ENCODE data around the gene SH3PXD2A.
A peak's percentile ranks its signal among the peaks of the same experiment; 100 is the strongest.
"Not testable (repeated sequence)": the region's sequence is repeated elsewhere in the genome, so short reads cannot be mapped to it uniquely, and the experiment has no call there.

The SH3PXD2A gene

GRCh38 chr10:103665162-103665889, 190.1 kb downstream of the SH3PXD2A start:
- no peak for DNase-seq (ENCODE audit: low spot score)

GRCh38 chr10:103663802-103664201, 191.6 kb downstream of the SH3PXD2A start:
- DNase-seq (ENCODE audit: low spot score) = no peak

DNA sequence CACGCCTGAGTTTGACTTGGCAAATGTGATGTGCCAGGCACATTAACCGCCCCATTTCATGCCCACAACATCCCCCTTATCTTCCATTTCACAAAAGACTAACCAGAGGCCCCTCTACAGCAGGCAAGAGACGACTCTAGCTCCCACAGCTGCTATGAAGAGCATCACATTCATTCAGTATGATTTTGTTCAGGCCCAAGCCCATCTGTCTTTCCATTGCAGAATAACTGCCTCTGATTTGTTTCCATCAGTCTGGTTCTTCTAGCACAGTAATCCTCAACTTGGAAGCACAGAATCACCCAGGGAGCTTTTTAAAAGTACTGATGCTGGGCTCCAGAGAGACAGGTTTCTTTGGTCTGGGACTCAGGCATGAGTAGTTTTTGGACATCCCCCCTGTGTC, 192.1 kb downstream of the SH3PXD2A start:
- no peak for DNase-seq (ENCODE audit: low spot score)

DNA sequence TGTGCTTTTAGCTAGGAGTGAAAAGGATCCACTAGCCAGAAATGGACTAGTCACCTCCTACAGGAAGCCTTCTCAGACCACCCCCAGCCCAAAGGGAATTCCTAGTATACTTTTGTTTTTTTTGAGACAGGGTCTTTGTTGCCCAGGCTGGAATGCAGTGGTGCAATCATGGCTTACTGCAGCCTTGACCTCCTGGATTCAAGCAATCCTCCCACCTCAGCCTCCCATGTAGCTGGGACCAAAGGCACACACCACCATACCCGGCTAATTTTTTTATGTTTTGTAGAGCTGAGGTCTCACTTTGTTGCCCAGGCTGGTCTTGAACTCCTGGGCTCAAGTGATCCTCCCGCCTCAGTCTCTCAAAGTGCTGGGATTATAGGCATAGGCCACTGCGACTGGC, 192.7 kb downstream of the SH3PXD2A start:
- DNase-seq (ENCODE audit: low spot score) = not testable (repeated sequence)

- DNase-seq (ENCODE audit: low spot score) = peak; percentile 77
Measured at GRCh38 chr10:103661198-103661950, 194.0 kb downstream of the SH3PXD2A start.

DNA sequence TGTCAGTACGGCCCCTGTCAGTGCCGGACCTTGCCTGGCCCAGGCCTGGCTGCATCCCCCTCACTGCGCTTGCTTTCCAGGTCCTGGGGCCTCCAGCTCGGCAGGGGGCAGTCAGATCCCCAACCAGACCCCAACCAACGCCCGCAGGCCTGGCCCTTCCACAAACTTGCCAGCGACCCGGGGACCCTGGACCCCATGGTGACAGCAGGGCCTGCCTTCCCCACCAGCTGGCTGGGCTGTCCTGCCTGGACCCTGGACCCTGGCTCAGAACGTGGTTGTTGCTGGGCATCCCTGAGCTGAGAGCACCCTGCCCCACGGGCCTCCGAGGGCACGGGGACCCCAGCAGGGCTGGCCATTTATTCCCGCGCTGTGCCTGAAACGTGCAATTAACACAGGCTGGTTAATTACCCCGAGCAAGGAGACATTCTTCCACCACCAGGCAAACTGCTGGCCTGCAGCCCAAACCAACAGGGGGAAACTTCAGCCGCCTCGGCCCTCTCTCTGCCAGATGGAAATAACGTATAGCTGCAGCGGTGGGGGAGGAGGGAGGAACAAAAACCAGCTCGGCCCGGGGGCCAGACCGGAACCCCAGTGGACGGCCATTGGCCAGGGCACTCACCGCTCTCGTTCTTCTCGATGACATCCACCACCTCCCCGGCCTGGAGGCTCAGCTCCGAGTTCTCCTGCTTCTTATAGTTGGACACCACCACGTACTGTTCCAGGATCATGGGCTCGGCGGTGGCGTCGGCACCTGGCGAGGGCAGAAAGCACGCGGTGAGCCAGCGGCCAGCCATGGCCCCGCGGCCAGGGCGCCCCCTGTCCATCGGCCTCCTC, 194.8 kb downstream of the SH3PXD2A start:
- no peak for DNase-seq (ENCODE audit: low spot score)

DNA sequence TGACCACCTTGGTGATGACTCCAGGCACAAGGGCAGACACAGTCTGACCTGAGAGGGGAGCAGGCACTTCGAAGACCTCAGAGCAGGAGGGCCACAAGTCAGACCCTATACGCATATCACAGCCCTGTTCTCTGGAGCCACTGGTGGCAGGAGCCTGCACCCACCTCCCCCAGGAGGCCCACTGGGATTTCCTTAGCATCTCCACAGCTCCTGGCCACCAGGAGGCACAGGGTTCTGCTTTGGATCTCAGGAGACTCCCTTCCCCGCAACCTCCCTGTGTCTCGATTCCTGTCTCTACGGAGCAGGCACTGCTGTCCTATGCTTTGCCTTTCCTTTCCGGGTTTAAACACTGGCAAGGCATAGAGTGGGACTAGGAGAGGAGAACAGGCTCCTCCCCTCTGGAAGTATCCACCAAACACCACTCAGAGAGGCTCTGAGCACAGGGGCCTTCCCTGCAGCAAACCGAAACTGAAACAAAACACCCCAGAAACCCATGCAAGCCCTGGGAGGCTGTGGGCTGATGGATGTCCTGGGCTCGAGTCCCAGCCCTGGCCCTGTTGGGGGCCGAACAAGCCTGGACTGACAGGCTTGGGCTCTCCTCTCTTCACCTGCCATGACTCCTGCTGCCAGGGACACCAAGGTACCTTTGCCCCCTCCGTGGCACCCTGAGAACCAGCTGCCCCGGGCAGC, 195.6 kb downstream of the SH3PXD2A start:
- DNase-seq (ENCODE audit: low spot score) = no peak

DNA sequence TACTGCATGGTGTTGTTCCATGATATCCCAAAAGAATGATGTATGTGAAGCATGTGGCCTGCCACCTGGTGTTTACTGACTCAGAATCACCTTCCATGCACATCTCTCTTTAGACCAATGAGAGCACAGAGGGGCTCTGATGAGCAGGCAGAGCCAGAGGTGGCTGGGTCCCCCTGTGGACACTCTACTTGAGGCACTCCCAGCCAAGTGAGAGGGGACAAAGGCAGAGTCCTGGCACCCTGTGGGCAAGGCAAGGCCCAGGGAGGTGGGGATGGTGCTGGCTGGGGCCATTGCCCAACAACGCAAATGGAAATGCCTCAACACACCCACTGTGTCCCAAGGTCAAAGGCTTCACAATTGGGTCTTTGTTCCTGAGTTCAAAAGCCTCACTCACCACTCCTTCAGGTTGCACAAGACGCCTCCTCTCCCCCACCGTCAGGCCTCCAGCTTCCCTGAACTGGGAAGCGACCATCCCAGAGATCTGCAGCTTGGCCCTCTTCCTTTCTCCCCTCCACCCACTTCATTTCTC, 197.3 kb downstream of the SH3PXD2A start:
- DNase-seq (ENCODE audit: low spot score) = no peak

GRCh38 chr10:103657061-103657591, 198.2 kb downstream of the SH3PXD2A start:
- no peak for DNase-seq (ENCODE audit: low spot score)

- no peak for DNase-seq (ENCODE audit: low spot score)
Measured at GRCh38 chr10:103654925-103655324, 200.5 kb downstream of the SH3PXD2A start.

DNA sequence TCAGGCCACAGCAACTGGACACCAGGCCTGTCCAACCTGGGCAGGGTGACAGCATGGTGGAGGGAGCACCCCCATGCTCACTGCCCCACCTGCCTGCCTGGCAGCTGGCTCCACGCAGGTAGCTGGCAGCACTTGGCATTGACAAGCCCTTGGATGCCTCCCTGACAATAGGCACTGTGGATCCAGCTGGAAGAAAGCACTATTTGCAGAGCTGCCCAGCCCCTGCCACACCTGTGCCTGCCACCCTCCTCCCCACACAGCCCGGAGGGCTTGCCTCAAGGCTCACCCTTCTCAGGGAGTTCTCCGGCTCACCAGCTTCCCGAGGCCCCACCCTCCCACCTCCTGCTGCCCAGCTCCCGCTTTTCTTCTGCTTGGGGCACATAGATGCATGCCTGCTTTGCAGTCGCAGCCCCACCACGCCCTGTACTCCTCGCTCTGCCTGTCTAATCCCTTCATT, 201.8 kb downstream of the SH3PXD2A start:
- no peak for DNase-seq (ENCODE audit: low spot score)

GRCh38 chr10:103652599-103653281, 202.6 kb downstream of the SH3PXD2A start:
- DNase-seq (ENCODE audit: low spot score) = no peak

DNA sequence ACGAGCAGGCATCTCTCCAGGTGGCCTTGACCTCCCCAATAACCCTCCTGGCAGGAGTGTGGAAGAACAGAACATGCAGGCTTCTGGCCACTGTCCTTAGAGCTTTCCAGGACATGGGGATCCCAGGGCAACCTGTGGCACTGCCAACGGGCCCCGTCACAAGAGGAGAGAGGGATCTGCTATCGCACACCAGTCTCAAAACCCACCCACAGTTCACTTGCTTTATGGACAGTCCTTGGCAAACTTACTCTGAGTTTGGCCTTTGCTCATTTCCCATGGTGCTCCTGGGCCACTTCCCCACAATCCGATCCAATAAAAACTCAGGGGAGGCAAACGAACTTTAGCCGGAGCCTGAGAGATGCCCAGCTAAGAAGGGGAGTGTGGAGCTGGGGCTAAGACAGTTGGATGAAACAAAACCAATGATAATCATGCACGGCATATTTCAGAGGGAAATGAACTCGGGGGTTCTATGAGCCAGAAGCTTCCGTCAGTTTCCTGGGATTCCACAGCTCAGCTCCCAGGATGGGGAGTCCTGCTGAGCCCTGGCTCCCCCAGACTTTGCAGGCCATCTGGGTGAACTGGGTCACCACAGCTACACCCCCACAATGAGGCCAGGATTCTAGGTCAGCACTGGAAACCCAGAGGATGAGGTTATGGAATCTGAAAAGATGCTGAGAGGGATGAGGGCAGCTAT, 203.4 kb downstream of the SH3PXD2A start:
- DNase-seq (ENCODE audit: low spot score) = no peak

GRCh38 chr10:103651333-103651732, 204.0 kb downstream of the SH3PXD2A start:
- DNase-seq (ENCODE audit: low spot score) = no peak

DNA sequence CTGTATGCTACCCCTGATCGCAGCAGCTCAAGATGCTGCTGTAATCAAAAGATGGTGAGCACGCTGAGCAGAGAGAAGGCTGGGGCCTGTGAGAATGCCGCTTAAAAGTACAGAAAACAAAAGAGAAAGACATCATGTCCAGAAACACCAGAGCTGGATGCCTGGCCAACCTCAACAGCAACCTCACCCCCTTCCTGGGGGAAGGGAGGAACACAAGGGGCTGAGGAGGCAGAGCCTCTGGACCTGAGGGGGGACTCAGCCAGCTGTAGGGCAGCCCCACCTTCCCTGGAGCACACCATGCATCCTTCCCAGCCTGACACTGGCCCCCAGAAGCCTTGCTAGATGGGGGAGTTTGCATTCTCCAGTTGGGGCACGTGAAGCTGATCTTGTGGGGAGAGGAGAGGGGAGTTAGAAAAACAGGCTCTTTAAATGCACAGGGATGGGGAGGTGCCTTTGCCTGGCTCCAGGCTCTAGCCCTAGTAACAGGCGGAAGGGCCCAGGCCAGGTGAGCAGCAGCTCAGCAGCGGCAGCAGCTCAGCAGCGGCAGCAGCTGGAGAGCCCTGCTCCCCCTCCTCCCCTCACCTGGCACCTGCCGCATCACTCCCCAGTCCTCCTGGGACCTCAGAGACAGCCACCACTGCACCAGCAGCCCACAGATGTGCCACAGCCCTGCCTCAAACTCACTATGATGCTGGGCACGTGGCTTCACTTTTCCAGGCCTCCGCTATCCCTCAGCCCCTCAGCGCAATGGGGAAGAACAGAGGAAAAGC, 205.5 kb downstream of the SH3PXD2A start:
- DNase-seq (ENCODE audit: low spot score) = no peak

DNA sequence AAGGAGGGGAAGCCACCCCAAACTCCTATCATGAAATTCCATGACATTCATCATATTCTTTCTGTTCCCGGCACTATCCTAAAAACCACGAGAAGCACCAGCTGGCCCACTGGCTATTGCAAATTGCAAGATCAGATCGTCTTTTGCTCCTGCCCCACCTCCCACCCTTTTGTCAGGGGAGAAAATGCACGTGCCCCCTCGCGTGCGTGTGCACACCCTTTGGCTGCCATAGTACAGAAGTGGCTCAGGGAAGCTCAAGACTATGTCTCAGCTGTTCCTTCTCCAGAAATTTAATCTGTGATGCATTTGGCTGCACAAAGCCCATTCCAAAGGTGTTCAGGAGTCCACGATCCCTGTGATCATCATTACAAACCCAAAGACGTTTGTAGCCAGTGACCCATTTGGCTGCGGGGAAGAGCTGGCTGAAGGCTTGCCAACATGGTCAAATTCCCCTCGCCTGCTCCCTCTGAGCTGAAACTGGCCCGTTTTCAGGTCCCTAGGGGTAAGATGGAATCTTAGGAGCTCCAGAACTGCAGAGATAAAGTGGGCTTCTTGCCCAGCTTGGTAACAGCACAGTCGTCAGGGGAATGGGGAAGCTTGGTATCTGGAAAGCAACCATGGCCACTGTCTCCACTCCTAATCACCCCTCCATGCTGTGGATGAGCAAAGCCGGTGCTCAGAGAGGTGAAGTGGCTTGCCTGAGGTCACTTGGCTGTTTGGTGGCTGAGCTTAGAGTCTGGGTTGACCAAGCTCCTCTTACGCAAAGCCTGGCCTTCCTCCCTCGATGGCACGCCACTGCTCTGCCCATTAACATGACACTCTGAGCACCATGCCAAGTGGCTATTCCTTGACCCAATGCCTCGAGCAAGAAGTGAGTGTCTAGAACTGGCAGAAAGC, 206.5 kb downstream of the SH3PXD2A start:
- no peak for DNase-seq (ENCODE audit: low spot score)

DNA sequence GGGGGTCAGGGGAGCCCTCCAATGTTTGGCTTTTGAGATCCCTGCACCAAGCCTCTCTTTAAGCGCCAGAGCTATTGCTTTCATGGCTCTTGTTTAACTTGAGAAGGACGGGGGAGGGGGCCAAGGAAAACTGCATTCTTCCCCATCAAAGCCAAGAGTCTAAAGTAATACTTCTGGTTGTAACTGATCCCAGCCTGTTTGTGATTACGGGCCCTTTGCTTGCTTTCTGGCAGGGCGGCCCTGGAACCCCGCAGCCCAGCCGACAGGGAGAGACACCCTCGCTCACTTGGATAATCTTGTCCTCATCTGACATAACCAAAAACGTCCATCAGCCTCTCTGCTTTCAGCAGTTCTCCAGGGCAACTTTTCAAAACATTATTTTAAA, 207.1 kb downstream of the SH3PXD2A start:
- no peak for DNase-seq (ENCODE audit: low spot score)

DNA sequence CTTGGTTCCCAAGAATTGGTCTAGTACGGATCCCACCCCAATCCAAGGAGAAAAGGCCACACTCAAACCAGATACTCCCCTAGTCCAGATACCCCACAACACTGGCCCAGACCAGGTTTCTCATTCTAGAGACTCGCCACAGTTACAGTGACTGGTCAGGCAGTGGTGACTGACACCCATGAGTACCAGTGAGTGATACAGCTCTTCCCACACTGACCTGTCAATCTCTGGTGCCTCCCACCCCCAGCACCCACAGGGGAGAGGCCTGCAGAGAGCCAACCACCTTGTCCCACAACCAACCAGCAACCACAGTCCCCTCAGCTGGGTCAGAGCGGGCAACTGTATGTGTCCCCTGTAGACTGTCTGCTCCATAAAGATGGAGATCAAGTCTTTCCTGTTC, 209.1 kb downstream of the SH3PXD2A start:
- DNase-seq (ENCODE audit: low spot score) = no peak

Data from ecto neural progenitor cell (in vitro differentiated cells).